HG03439 (cell line): ENCODE data around the gene CADPS.

Source experiments
- ATAC-seq: cut with Tn5 transposase; IDR thresholded peaks from one replicate; pipeline ENCODE4 v1.9.1; 2021; ENCODE audit warnings: mild to moderate bottlenecking, moderate library complexity; ENCODE audit not compliant: unreplicated experiment

The CADPS gene

GRCh38 chr3:62527474-62527873 is 347.7 kb downstream of the CADPS start:
- ATAC-seq: no peak

DNA sequence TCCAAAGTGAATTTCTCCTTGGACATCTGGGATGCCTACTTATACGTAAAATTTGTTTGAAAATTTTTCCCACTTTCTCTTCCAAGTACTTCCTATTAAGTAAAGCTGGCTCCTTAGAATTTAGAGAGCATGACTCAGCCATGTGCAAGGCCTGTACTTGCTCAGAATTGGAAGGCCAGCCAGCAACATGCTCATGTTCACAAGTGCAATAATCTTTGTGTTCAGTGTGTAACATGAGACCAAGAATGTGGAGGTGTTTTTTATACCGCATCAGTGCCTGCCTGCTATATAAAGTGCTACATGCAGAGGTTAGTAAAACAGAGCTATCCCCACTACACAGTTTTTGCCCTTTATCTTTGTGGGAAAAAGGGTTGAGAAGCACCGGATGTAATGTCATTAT is 349.9 kb downstream of the CADPS start:
- no peak for ATAC-seq

- no peak for ATAC-seq
Observed at GRCh38 chr3:62523672-62524071, 351.5 kb downstream of the CADPS start.

DNA sequence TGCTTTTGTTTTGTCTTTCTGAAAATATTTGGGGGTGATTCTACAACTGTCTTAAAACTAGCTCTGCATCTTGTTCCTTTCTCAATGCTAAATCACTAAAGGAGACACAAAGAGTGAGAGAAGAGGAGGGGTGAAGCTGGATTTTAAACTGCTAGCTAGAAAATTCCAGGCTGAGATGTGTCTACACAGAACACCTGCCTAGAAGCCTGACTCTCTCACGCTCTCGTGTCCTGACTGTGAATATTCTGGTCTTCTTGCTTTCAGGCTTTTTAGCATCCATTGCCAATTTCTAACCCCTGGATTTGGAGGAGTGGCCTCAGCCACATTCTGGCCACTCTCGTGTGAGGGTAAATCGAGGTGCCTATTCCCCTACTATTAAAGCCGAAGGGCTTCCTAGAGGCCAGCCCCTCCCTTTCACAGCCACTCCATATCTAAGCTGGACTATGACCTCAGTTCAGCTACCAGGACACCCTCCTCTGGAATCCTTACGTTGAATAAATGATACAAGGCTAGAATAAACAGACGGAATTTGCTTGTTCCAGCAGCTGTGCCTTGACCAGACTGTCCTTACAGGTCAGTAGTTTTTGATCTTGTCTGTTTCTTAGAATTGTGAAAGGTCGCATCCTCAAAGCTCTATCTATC is 353.6 kb downstream of the CADPS start:
- ATAC-seq: no peak

DNA sequence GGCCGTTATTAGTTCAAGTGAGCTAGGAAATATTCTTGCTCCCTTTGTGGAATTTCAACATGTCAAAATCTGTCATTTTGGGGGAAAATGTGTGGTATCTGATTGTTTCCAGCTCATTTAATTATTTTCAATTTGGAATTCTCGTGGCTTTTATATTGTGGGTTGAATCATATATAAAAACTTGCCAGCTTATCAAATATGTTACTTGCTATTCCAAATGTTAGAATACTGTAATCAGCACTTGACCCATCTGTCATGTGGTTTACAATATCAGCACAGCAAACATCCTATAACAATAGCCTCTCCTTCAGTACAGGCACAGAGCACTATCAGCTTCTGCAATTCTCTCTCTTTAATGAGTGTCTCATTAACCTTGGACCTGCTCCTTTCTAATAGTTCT is 371.7 kb downstream of the CADPS start:
- no peak for ATAC-seq

GRCh38 chr3:62502315-62503300 is 372.6 kb downstream of the CADPS start:
- ATAC-seq: no peak

DNA sequence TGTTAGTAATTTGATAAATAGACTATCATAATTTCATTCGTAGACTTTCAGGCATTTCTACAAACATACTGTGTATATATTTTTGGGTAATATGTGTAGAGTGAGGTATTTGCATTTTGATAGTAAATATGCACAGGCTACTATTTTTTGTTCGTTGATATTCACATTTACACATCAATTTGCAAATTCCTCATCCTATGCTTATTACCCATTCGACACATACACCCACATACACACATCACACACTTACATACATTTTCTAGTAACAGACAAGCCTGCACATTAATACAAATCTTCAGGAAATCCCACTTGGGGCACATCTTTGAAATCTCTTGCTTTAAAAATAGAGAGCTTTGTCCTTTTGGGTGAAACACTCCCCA is 373.9 kb downstream of the CADPS start:
- ATAC-seq: no peak

- no peak for ATAC-seq
Observed at GRCh38 chr3:62500556-62501288, 374.5 kb downstream of the CADPS start.

- no peak for ATAC-seq
Observed at GRCh38 chr3:62497156-62497555, 378.1 kb downstream of the CADPS start.

GRCh38 chr3:62496503-62496902 is 378.7 kb downstream of the CADPS start:
- ATAC-seq: no peak

DNA sequence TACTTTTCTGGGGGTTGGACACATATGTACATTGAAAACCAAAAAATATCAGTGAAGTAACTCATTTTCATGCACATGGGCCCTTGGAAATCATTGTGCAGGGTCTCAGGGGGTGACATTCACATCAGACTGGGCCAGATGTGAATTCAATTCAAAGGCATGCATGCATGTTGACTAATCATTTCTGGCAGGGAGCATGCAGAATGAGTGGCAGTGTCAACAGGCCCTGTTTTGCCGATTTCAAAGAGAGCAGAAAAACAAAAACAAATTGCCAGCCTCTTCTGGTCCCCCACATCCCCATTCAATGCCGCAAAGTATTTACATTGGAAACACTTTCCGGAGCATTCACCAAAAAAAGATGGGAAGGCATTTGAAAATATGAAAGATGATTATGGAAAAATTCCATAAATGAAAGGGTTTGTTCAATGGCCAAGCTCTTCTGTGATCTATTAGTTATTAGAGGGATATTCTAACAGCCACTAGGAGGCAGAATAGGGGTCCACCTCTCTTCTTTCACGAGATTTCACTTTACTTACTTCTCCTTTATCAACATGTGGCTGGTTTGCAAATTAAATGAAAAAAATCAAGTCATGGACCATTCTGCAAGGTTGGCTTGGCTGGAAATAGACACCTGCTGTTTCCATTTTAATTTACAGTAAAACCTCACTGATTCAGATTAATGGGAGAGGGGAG is 382.0 kb downstream of the CADPS start:
- no peak for ATAC-seq

DNA sequence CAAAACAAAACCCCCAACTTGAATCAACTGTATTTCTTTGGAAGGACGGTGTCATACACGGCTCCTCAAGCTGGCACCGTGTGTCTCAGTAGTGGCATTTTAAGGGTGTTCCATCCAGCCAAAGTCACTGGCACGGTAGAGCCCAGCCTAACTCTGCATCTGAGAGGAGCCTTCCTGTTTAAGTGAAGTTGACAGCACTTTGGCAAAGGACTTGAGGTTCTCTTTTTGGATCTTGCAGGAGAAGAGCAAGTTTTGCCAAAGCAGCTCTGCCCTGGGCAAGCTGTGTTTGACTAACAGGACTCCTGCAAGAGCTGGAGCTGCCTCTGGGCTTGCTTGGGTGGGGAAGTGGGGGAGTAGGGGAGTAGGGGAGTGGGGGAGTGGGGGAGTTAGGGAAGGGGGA is 392.3 kb downstream of the CADPS start:
- ATAC-seq: no peak

DNA sequence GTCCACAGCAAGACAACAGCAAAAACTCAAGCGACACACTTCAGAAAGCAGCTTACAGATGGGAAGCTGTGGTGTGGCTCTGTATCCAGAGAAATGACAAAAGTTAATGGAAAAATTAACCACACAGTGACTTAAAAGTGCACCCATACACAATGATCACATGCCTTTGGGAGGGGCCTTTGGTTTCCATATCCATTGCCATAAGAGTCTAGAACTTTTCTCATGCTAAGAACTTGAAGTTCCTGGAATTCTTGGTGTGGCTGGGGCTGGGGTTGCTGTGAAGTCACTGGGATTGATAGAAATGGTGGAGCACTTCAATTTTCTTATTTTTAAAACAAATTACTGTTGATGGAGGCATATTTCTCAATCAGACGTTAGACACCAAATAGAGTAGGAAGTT is 393.3 kb downstream of the CADPS start:
- ATAC-seq: no peak

DNA sequence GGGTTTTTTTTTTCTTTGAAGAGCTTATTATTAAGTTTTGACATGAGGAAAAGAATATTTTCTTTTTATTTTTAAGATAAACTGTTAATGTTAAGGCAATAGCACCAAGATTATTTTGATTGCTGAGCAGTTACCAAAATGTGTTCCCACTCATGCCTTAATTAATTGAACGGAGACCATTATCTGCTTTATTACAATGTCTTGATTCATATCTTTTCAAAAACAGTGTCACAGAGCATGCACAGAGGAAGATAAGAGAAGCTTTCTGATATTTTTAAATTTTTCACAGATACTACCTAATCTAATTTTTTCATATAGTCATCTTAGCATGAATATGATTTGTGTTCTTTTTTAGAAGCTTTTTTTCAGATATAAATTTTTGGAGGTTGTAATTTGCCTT is 395.2 kb downstream of the CADPS start:
- ATAC-seq: no peak

DNA sequence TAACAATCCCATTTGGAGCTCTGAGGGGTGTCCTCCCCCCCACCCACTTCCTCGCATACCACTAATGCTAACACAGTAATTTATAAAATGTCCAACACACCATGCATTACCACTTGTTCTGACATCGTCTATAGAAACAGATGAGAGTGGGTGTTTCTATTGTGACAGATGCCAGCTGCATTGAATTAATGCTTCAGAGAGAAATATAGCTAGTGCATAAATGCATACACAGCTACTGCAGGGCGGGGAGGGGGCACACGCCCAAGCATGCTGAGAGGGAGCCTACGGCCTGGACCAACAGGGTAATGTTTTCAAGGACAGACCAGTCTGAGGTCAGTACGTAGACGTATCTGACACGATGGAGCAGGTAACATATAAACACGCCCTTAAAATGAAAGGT is 395.9 kb downstream of the CADPS start:
- ATAC-seq: no peak

- no peak for ATAC-seq
Observed at GRCh38 chr3:62475306-62475705, 399.9 kb downstream of the CADPS start.

DNA sequence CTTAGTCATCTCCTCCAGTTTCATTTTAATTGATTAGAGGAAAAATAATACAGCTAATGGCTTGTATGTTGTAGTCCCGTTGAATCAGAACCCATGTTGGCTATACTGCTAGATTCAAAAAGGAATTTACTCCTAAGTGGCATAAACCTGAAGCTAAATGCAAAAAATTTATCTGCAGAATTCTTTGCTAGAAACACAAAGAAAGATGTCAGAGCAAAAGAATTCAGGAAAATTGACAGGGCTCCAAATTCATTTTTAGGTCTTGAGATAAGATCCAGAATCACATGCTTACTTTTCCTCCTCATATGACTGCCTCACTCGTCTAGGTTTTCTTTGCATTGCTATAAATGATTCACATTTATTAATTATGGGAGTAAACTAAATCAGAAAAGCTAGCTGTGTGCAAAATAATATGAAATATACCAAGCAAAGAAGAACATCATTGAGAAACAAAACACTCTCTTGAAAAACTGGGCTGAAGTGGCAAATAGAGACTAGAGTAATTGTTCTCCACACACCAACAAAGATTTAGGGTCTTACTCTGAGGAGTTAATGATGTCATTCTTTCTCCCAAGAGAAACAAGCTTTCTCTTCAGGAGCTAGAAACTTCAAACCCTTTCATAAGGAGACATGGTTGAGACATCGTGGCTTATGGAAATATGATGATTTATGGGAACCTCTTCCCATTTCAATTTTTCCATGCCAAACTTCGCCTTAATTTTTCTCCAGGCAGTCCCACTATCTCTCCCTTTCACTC is 407.1 kb downstream of the CADPS start:
- ATAC-seq: no peak

GRCh38 chr3:62462788-62463187 is 412.4 kb downstream of the CADPS start:
- no peak for ATAC-seq

GRCh38 chr3:62462104-62462762 is 413.0 kb downstream of the CADPS start:
- no peak for ATAC-seq

DNA sequence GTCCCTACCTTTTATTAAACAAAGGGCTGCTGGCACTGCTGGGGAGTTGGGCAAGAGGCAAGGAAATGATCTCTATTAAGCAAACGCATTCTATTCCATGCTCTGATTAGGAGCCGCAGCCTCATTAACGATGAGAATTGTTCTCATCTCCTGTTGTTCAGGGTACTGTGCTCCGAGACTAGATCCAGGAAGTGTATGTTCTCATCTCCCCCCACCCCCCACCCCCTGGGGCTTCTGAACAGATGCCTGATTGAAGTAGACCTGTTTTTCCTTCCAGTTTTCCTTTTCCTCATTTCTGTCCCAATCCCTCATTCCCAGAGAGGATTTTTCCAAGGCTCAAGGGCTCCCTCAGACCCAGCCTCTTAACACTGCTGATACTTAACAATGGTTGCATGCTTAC is 420.3 kb downstream of the CADPS start:
- ATAC-seq: no peak
